ENCODE measurements around the gene CMIP. TPM values are rescaled to one million over a fixed set of nuclear protein-coding genes. Genes with fewer than 3 reads are reported as not detected.
A peak's percentile ranks its signal among the peaks of the same experiment; 100 is the strongest.
"Not testable (repeated sequence)": the region's sequence is repeated elsewhere in the genome, so short reads cannot be mapped to it uniquely, and the experiment has no call there.

The CMIP gene
- total RNA-seq, 2 experiments from 2014 or later, result 28.1 to 29.7 TPM

DNA sequence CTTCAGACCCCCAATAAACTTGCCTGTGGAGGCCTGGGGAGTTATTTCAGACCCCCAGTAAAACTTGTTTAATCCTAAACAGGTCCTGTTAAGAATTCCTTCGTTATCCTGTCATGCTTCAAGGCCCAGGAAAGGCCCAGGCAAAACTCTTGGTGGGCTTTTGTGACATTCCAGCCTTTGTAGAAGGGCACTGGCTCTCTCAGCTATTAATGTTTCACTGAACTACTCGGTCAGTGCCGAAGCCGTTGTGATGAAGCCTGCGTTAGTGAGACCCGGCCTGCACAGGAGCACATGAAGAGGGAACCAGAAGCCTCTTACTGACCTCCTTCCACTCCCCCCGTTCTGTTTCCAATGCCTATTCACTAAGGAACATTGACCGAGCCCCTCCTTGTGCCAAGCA is 287.0 kb downstream of the CMIP start:
- Mint-ChIP-seq H3K27me3 (no peaks in the 10 kb centered on the region), H3K36me3 (no peaks in the 10 kb centered on the region), H3K27ac (no peak overlapping the region), H3K4me1 (peaks cover 8% of the 10 kb centered on the region), H3K4me3 (no peak overlapping the region), H3K9me3 (no peaks in the 10 kb centered on the region)
- no peak for DNase-seq

DNA sequence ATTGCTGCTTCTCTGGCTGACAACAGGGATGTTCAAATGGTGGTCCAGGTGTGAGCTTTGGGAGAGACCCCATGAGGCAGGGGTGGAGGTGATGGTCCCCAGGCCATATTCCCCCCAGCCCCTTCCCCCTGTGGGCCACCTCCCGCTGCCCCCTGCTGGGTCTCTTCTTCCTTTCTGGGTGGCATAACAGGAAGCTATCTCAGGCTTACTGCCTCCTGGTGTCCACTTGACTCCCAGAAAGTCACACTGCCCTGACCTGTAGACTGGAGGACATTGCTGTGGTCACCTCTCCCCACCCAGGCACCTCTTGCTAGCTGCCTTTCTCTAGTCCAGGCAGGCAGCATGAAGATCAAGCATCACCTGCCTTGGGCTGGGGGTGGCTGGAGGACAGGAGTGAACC is 288.1 kb downstream of the CMIP start:
- DNase-seq, result no peak
- H3K4me3 Mint-ChIP-seq, result no peak overlapping the region
- H3K27ac Mint-ChIP-seq, result no peak overlapping the region
- H3K27me3 Mint-ChIP-seq, result no peaks in the 10 kb centered on the region
- H3K9me3 Mint-ChIP-seq, result no peaks in the 10 kb centered on the region
- peaks cover 8% of the 10 kb centered on the region for H3K4me1 Mint-ChIP-seq
- no peaks in the 10 kb centered on the region for H3K36me3 Mint-ChIP-seq

DNA sequence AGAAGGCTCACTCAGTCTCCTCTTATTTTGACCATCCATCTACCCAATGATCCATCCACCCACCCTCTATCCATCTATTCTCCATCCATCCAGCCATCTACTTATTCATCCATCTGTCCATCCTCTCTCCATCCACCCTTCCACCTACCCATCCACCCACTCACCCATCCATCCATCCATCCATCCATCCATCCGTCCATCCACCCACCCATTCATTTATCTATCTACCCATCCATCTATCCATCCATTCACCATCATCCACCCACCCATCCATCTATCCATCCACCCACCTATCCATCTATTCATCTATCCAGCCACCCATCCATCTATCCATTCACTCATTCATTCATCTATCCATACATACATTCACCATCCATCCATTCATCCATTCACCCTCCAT is 288.7 kb downstream of the CMIP start:
- Mint-ChIP-seq H3K27ac (no peak overlapping the region), H3K9me3 (no peaks in the 10 kb centered on the region), H3K27me3 (peaks cover 3% of the 10 kb centered on the region), H3K4me3 (no peak overlapping the region), H3K36me3 (no peaks in the 10 kb centered on the region), H3K4me1 (peaks cover 11% of the 10 kb centered on the region)
- no peak for DNase-seq

DNA sequence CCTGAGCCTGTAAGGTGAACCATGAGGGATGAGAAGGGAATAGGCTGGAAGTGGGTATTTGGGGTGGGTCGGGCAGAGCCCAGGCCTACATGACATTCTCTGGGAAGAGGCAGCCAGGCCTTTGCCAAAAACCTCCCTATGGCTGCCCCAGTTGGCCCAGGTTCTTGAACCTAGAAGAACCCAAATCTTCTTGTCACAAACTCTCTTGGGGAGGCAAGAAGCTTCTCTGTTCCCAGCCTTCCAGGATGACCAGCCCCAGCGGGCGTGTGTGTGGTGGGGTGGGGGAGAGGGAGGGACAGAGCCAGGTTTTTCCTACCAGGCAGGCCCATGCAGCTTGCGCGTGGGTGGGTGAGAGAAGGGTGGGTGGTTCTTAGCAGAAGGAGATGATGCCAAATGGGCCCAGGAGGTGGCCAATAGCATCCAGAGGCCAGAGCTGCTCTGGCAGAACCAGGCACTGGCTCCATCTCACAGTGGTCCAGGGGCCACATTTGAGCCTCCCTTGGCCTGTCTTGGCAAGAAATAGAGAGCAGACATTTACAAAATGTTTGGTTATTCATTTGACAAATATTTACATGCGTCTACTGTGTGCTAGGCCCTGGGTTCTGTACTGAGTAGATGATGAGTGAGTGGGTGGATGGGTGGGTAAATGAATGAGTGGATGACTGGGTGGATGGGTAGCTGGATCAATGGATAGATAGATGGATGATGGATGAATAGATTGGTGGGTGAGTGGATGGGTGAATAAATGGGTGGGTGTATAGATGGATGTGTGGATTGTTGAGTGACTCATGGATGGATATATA is 290.2 kb downstream of the CMIP start:
- H3K36me3 Mint-ChIP-seq, result no peaks in the 10 kb centered on the region
- H3K9me3 Mint-ChIP-seq, result no peaks in the 10 kb centered on the region
- no peak for DNase-seq
- no peak overlapping the region for H3K27ac Mint-ChIP-seq
- H3K4me1 Mint-ChIP-seq, result peaks cover 12% of the 10 kb centered on the region
- H3K27me3 Mint-ChIP-seq, result peaks cover 4% of the 10 kb centered on the region
- H3K4me3 Mint-ChIP-seq, result no peak overlapping the region

DNA sequence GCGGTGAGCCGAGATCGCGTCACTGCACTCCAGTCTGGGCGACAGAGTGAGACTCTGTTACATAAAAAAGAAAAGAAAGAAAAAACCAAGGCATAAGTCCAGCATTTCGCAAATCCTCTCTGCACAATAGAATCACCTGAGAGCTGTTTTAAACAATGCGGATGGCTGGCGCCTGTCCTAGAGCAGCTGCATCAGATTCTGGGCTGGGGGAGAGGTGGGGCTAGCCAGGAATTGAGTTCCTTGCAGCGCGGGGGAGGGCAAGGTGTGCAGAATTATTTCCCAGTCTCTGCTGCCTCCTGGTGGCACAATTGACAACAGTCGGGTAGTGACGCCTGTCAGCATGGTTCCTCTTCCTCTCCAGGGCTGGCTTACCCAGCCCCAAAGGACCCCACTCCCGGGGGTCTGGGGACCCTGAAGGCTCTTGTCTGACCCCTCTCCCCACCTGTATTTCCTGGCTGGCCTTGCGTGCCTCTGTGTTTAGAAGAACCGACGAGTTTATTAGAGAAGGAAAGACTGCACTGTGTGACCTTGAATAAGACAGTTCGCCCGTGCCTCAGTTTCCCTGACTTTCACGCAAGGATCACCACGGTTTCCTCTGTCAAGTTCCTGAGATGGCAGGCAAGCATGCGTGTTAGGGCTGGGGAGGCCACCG is 293.4 kb downstream of the CMIP start:
- Mint-ChIP-seq H3K4me1 (peaks cover 4% of the 10 kb centered on the region), H3K9me3 (no peaks in the 10 kb centered on the region), H3K4me3 (peak overlapping the region; percentile 42), H3K27me3 (peaks cover 4% of the 10 kb centered on the region), H3K36me3 (no peaks in the 10 kb centered on the region), H3K27ac (peak overlapping the region; percentile 8)
- peak; percentile 74 for DNase-seq

DNA sequence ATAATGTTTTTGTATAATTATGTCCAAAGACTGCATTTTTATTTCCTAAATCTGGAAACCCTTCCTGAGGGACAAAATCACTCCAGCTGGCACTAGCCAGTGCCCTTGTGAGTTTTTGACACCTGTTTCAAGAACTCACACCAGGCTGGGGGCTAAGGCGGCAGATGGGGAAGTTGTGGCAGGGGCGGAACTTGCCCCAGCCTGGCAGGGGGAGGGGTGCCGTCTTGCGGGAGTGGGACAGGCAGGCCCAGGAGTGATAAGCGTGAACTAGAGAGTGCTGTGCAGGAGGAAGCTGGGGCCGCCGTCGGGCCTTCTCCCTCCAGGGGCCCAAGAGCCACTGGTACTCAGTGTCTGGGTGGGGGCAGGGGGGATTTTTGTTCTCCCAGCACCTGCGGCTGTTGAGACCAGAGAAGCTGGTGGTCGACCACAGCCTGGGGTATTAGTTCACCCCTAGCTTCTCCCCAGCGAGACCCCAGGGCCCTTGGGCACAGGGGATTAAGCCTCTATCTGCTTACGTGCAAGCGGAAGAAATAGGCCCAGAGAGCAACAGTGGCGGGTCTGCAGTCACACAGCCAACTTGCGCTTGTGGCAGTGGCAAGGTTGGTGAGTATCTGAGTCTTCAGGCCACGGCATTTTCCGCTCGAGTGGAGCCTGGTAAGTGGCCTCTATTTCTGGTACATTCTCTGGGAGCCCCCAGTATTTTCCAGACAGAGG is 294.3 kb downstream of the CMIP start:
- Mint-ChIP-seq H3K36me3 (no peaks in the 10 kb centered on the region), H3K9me3 (no peaks in the 10 kb centered on the region), H3K27ac (no peak overlapping the region), H3K4me1 (peaks cover 4% of the 10 kb centered on the region), H3K27me3 (peaks cover 4% of the 10 kb centered on the region), H3K4me3 (no peak overlapping the region)
- no peak for DNase-seq

DNA sequence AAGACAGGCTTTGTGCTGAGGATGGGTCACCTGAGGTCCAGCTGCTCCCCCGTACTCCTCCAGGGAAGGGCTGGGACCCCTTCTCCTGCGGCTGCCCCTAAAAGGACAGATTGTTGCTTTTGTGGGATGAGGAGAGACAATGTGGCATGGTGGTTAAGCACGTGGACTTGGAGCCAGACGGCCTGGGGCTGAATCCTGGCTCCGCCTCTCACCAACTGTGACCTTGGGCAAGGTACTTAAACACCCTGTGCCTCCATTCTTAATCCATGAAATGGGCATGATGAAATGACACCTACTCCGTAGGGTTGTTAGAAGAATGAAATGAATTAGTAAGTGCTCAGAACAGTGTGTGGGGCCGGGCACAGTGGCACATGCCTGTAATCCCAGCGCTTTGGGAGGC is 294.9 kb downstream of the CMIP start:
- no peak for DNase-seq
- Mint-ChIP-seq H3K4me1 (peaks cover 4% of the 10 kb centered on the region), H3K36me3 (no peaks in the 10 kb centered on the region), H3K9me3 (no peaks in the 10 kb centered on the region), H3K27me3 (peaks cover 4% of the 10 kb centered on the region), H3K27ac (no peak overlapping the region), H3K4me3 (no peak overlapping the region)

DNA sequence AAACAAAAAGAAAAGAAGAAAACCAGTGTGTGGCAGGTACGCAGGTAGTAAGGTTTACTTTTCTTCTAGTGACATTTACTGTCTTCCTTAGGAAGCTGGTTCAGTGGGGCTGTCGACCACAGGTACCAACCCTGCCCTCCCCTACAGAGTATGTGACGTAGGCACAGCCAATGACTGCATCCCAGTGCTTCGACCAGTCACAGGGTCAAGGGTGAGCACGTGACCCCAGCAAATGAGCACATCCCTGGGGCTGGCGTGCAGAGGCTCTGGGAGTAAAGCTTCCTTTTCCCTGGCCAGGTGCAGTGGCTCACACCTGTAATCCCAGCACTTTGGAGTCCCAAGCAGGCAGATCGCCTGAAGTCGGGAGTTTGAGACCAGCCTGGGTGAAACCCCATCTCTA is 295.6 kb downstream of the CMIP start:
- DNase-seq, result no peak
- no peak overlapping the region for H3K4me3 Mint-ChIP-seq
- H3K4me1 Mint-ChIP-seq, result peaks cover 4% of the 10 kb centered on the region
- no peaks in the 10 kb centered on the region for H3K36me3 Mint-ChIP-seq
- H3K27me3 Mint-ChIP-seq, result peaks cover 4% of the 10 kb centered on the region
- H3K9me3 Mint-ChIP-seq, result no peaks in the 10 kb centered on the region
- no peak overlapping the region for H3K27ac Mint-ChIP-seq

DNA sequence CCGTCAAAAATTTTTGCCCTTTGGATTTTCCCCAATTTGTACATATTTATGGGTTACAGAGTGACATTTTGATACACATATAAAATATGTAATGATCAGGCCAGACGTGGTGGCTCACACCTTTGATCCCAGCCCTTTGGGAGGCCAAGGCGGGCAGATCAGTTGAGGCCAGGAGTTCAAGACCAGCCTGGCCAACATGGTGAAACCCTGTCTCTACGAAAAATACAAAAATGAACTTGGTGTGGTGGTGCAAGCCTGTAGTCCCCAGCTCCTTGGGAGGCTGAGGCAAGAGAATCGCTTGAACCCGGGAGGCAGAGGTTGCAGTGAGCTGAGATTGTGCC is 296.8 kb downstream of the CMIP start:
- H3K27ac Mint-ChIP-seq, H3K36me3 Mint-ChIP-seq, H3K4me3 Mint-ChIP-seq, H3K9me3 Mint-ChIP-seq, DNase-seq, H3K27me3 Mint-ChIP-seq: not testable (repeated sequence)
- peaks cover 12% of the 10 kb centered on the region for H3K4me1 Mint-ChIP-seq

DNA sequence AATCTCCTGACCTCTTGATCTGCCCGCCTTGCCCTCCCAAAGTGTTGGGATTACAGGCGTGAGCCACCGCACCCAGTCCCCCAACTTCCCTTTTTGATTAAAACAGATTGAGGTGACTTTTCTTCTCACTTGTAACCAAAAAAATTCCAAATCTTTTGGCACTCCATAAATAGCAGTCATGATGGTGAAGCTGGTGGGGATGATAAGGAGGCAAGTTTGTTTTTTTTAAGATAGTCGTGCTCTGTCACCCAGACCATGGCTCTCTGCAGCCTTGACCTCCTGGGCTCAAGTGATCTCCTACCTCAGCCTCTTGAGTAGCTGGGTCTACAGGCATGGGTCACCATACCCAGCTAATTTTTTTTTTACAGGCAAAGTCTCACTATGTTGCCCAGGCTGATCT is 299.8 kb downstream of the CMIP start:
- Mint-ChIP-seq H3K27ac (no peak overlapping the region), H3K4me1 (peaks cover 19% of the 10 kb centered on the region), H3K9me3 (peaks cover 4% of the 10 kb centered on the region), H3K4me3 (no peak overlapping the region), H3K36me3 (peaks cover 1% of the 10 kb centered on the region), H3K27me3 (no peaks in the 10 kb centered on the region)
- DNase-seq, result no peak

DNA sequence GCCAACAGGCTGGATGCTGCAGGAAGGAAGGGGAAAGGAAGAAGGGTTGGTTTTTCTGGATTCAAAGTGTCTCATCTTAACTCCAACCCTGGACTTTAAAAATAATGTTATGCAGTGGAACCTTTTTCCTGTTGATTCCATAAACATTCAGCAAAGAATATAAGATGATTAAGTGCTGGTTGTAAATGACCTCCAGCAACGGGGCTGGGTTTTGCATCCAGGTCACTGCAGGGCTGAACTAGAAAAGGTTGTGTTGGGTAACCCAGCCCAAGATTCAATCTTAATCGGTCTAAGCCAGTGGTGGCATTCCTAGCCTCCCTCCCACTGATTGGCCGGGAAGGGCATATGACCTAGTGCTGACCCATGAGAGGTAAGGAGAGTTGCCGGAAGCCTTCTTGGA is 300.3 kb downstream of the CMIP start:
- no peak overlapping the region for H3K27ac Mint-ChIP-seq
- H3K36me3 Mint-ChIP-seq, result peaks cover 1% of the 10 kb centered on the region
- DNase-seq, result no peak
- H3K27me3 Mint-ChIP-seq, result no peaks in the 10 kb centered on the region
- peaks cover 4% of the 10 kb centered on the region for H3K9me3 Mint-ChIP-seq
- peaks cover 21% of the 10 kb centered on the region for H3K4me1 Mint-ChIP-seq
- no peak overlapping the region for H3K4me3 Mint-ChIP-seq

DNA sequence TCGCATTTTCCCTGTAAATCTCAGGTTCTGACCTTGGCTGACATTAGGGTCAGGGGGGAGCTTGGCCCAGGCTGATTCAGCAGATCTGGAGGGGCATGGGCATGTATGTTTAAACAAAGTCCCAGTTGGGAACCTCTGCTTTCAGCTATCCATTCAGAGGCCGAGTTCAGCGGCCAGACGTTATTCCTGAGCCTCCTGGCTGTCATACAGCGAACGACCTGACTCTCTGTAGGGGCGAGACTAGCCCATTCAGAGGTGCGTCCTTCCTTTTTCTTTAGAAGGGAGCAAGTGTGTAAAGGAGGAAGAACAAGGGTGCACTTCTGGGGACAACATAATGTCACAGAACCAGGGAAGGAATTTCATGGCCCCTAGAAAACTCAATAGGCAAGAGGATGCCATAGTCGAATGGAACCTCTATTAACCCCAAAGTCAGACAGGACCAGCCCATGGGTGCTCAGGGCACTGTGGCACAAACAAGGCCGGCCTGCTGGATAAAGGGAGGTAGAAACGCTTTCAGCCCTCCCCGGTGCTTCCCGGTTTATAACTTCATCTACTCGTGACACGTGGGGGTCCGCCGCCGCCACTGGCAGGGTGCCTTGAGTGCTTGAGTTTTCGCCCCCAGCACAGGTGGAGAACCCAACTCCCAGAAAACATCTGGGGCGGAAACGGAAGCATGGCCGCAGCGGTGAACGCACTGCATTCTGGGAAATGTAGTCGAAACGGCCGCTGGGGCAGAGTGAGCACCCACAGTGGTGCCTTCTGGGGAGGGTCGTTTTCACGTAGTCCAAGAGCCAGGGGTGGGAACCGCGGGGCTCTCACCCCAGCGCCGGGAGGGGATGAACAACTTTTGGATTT is 301.3 kb downstream of the CMIP start:
- Mint-ChIP-seq H3K4me1 (peaks cover 21% of the 10 kb centered on the region), H3K36me3 (peaks cover 1% of the 10 kb centered on the region), H3K9me3 (peaks cover 4% of the 10 kb centered on the region), H3K4me3 (peak overlapping the region; percentile 81), H3K27me3 (no peaks in the 10 kb centered on the region), H3K27ac (peak overlapping the region; percentile 90)
- DNase-seq, result peak; percentile 74

DNA sequence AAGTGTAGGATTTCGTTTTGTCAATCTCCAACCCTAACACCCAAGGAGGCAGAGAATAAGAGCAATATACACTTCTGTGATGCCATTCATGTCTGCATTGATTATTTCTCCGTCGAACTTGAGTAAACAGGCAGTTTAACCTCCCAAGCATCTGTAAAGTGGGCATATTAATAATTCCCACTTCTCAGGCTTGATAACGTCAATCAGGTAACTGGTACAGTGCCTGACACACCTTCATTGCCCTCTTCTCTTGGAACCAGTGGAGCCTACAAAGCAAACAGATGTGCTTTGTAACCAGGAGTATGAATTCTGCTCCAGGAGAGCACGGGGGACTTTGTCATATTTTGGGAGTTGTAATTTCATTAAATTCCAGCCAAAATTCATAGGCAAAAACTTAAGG is 302.0 kb downstream of the CMIP start:
- Mint-ChIP-seq H3K4me3 (peak overlapping the region; percentile 81), H3K27ac (no peak overlapping the region), H3K36me3 (peaks cover 1% of the 10 kb centered on the region), H3K9me3 (peaks cover 4% of the 10 kb centered on the region), H3K27me3 (no peaks in the 10 kb centered on the region), H3K4me1 (peaks cover 21% of the 10 kb centered on the region)
- DNase-seq, result no peak

DNA sequence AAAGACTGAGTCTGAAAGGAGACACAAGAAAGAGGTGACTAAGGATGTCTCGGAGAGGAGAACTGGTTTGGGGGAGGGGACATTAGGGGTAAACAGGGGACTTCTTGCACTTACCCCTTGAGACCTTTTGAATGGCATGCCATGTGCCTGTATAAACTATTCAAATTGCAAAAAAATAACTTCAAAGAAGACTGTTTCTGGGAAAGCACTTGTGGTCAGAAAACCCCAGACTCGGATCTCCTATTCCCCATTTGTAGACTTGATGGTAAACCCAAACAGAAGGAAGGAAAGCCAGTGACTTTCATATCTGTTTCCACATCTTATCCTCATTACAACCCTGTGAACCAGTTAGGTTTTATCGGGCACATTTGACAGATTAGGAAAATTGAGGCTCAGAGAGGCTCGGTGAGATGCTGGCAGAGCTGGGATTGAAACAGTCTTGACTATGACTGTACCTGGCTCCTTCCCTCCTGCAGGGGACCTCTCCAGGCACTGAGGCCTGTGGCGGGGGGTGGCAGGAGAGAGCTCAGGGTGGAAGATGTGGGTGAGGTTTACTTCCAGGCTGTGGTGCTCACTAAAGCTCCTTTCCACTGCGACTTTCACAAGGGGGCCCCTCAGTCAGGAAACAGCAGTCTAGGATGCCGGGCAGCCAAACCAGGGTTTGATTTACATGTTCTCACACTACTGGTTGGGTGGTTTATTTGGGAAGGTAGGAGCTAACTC is 304.0 kb downstream of the CMIP start:
- Mint-ChIP-seq H3K4me1 (peaks cover 25% of the 10 kb centered on the region), H3K27me3 (no peaks in the 10 kb centered on the region), H3K27ac (no peak overlapping the region), H3K4me3 (no peak overlapping the region), H3K36me3 (peaks cover 1% of the 10 kb centered on the region), H3K9me3 (peaks cover 4% of the 10 kb centered on the region)
- DNase-seq, result no peak
